ENCODE data around the gene GUCY2D. TPM values are rescaled to one million over a fixed set of nuclear protein-coding genes. Genes with fewer than 3 reads are reported as not detected.

Gene GUCY2D
- total RNA-seq, 2 donors from 2014 or later, result 1.2 to 1.6 TPM

GRCh38 chr17:8051831-8052230 is 49.4 kb downstream of the GUCY2D start:
- no peak overlapping the region for H3K4me3 Mint-ChIP-seq
- no peak for TF ChIP-seq CTCF (conservative IDR thresholded peaks at IDR 0.05)
- H3K36me3 ChIP-seq (ENCODE audit: control insufficient read depth, insufficient read depth, low read length), result no peaks in the 10 kb centered on the region
- no peak overlapping the region for H3K27ac ChIP-seq (ENCODE audit: low read depth, low read length)
- H3K27ac Mint-ChIP-seq, result no peak overlapping the region
- H3K4me1 Mint-ChIP-seq, result peaks cover 9% of the 10 kb centered on the region
- peaks cover 56% of the 10 kb centered on the region for H3K27me3 Mint-ChIP-seq (ENCODE audit: insufficient read depth)
- no peak overlapping the region for H3K4me3 ChIP-seq (ENCODE audit: low read length)
- peaks cover 2% of the 10 kb centered on the region for H3K4me1 ChIP-seq (ENCODE audit: control insufficient read depth, insufficient read depth, low read length)
- peaks cover 14% of the 10 kb centered on the region for H3K27me3 ChIP-seq (ENCODE audit: control insufficient read depth, insufficient read depth, low read length, poor library complexity, severe bottlenecking)
- no peak overlapping the region for H3K9ac ChIP-seq (ENCODE audit: extremely low read depth, low read length, poor library complexity, severe bottlenecking)
- no peaks in the 10 kb centered on the region for H3K9me3 Mint-ChIP-seq
- DNase-seq, result no peak
- no peaks in the 10 kb centered on the region for H3K9me3 ChIP-seq (ENCODE audit: control insufficient read depth, low read length)
- no peaks in the 10 kb centered on the region for H3K36me3 Mint-ChIP-seq (ENCODE audit: low read depth)
- WGBS, 2 experiments (ENCODE audit: insufficient coverage in 1 of 2, insufficient read length in 1 of 2), result 90 to 97% methylated on average over 5 to 7 of the region's 7 CpGs

GRCh38 chr17:8052256-8053252 is 50.1 kb downstream of the GUCY2D start:
- no peak overlapping the region for H3K27ac ChIP-seq (ENCODE audit: low read depth, low read length)
- H3K27me3 Mint-ChIP-seq (ENCODE audit: insufficient read depth), result peaks cover 55% of the 10 kb centered on the region
- H3K9me3 Mint-ChIP-seq, result no peaks in the 10 kb centered on the region

GRCh38 chr17:8053600-8053999 is 51.2 kb downstream of the GUCY2D start:
- 92 to 96% methylated on average over 7 of the region's 7 CpGs for WGBS, 2 experiments (ENCODE audit: insufficient coverage in 1 of 2, insufficient read length in 1 of 2)
- H3K36me3 ChIP-seq (ENCODE audit: control insufficient read depth, insufficient read depth, low read length), result no peaks in the 10 kb centered on the region
- peaks cover 12% of the 10 kb centered on the region for H3K27me3 ChIP-seq (ENCODE audit: control insufficient read depth, insufficient read depth, low read length, poor library complexity, severe bottlenecking)
- H3K4me1 ChIP-seq (ENCODE audit: control insufficient read depth, insufficient read depth, low read length), result peaks cover 7% of the 10 kb centered on the region
- no peaks in the 10 kb centered on the region for H3K36me3 Mint-ChIP-seq (ENCODE audit: low read depth)
- H3K27ac Mint-ChIP-seq, result no peak overlapping the region
- no peak overlapping the region for H3K4me3 ChIP-seq (ENCODE audit: low read length)
- no peak for TF ChIP-seq CTCF (conservative IDR thresholded peaks at IDR 0.05)
- peaks cover 58% of the 10 kb centered on the region for H3K27me3 Mint-ChIP-seq (ENCODE audit: insufficient read depth)
- H3K9me3 ChIP-seq (ENCODE audit: control insufficient read depth, low read length), result no peaks in the 10 kb centered on the region
- H3K27ac ChIP-seq (ENCODE audit: low read depth, low read length), result no peak overlapping the region
- DNase-seq, result no peak
- H3K4me1 Mint-ChIP-seq, result peaks cover 15% of the 10 kb centered on the region
- H3K9ac ChIP-seq (ENCODE audit: extremely low read depth, low read length, poor library complexity, severe bottlenecking), result no peak overlapping the region
- H3K9me3 Mint-ChIP-seq, result no peaks in the 10 kb centered on the region
- no peak overlapping the region for H3K4me3 Mint-ChIP-seq

More at GRCh38 chr17:8052256-8053252, 50.1 kb downstream of the GUCY2D start:
- H3K27me3 ChIP-seq (ENCODE audit: control insufficient read depth, insufficient read depth, low read length, poor library complexity, severe bottlenecking), result peaks cover 12% of the 10 kb centered on the region
- no peaks in the 10 kb centered on the region for H3K9me3 ChIP-seq (ENCODE audit: control insufficient read depth, low read length)
- no peak overlapping the region for H3K4me3 ChIP-seq (ENCODE audit: low read length)
- Mint-ChIP-seq H3K27ac (no peak overlapping the region), H3K36me3 (ENCODE audit: low read depth) (no peaks in the 10 kb centered on the region), H3K4me1 (peaks cover 15% of the 10 kb centered on the region), H3K4me3 (no peak overlapping the region)
- H3K4me1 ChIP-seq (ENCODE audit: control insufficient read depth, insufficient read depth, low read length), result peaks cover 7% of the 10 kb centered on the region
- 85 to 87% methylated on average over 2 to 6 of the region's 6 CpGs for WGBS, 2 experiments (ENCODE audit: insufficient coverage in 1 of 2, insufficient read length in 1 of 2)
- no peaks in the 10 kb centered on the region for H3K36me3 ChIP-seq (ENCODE audit: control insufficient read depth, insufficient read depth, low read length)
- DNase-seq, result no peak
- no peak for TF ChIP-seq CTCF (conservative IDR thresholded peaks at IDR 0.05)
- no peak overlapping the region for H3K9ac ChIP-seq (ENCODE audit: extremely low read depth, low read length, poor library complexity, severe bottlenecking)

All from endodermal cell (in vitro differentiated cells).